Esophagus squamous epithelium (tissue), 4 donors: ENCODE measurements around the gene SAXO2.

Source experiments
- CTCF ChIP-seq, 6 experiments: fragments of 450-650 bp in 4 of 6; fragments of 200-600 bp in 2 of 6; sonication (generic) in 2 of 6; IDR thresholded peaks; one replicate each; pipeline ENCODE4 v1.5.1; 2016 to 2019; ENCODE audit warnings: antibody characterized with exemption in 6 of 6, mild to moderate bottlenecking in 4 of 6, moderate library complexity in 4 of 6
- POLR2A ChIP-seq, 4 donors: fragments of 450-650 bp; IDR thresholded peaks; one replicate each; pipeline ENCODE4 v1.6.1; 2017; ENCODE audit warnings: antibody characterized with exemption in 4 of 4, mild to moderate bottlenecking in 4 of 4, moderate library complexity in 3 of 4

GRCh38 chr15:82231842-82232241 is 30.8 kb upstream of the SAXO2 start:
- TF ChIP-seq CTCF (IDR thresholded peaks at IDR 0.05) (no peak), POLR2A (IDR thresholded peaks at IDR 0.05) (no peak)
